M059J (cell line): ENCODE results near the gene ACOXL. TPM values are rescaled to one million over a fixed set of nuclear protein-coding genes. Genes with fewer than 3 reads are reported as not detected.
A peak's percentile ranks its signal among the peaks of the same experiment; 100 is the strongest.

Source experiments
- DNase-seq: peaks from one replicate; pipeline ENCODE4 v3.0.0-alpha.2; 2012; ENCODE audit warnings: low read depth
- total RNA-seq: library from RNA; depleted of rRNA; stranded (reverse); fragments of >200 nt; shearing (Covaris generic); gene quantifications from 2 replicates; pipeline ENCODE4 v1.2.3, GENCODE V29; 2014

The ACOXL gene
- total RNA-seq, 1 experiment from 2014 or later: not detected

DNA sequence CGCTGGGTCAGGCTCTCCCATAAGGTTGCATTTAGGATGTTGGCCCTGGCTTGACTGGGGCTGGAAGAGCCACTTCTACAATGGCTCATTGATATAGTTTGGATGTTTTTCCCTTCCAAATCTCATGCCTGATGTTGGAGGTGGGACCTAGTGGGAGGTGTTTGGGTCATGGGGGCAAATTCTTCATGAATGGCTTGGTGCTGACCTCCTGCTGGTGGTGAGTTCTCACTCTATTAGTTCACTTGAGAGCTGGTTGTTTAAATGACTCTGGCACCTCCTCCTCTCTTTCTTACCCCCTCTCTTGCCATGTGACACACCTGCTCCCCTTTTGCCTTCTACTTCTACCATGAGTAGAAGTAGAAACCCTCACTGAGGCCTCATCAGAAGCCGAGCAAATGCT lies 20.5 kb downstream of the ACOXL start:
- no peak for DNase-seq

- no peak for DNase-seq
Observed at GRCh38 chr2:110755491-110756078, 23.2 kb downstream of the ACOXL start.

- no peak for DNase-seq
Observed at GRCh38 chr2:110759411-110759810, 27.0 kb downstream of the ACOXL start.

DNA sequence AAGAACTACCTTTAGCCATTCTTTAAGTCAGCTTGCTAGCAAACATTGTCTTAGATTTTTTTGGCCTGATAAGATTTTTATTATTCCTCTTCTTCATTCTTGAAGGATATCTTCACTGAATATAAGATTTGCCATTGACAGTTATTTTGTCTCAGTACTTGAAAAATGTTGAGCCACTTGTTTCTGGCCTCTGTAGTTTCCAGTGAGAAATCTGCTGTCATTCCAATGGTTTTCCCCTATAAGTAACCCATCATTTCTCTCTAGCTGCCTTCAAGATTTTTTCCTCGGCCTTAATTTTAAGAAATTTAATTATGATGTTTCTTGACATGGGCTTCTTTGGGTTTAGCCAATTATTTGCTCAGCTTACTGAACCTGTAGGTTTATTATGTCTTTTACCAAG lies 32.6 kb downstream of the ACOXL start:
- no peak for DNase-seq

- no peak for DNase-seq
Observed at GRCh38 chr2:110766291-110766690, 33.9 kb downstream of the ACOXL start.

DNA sequence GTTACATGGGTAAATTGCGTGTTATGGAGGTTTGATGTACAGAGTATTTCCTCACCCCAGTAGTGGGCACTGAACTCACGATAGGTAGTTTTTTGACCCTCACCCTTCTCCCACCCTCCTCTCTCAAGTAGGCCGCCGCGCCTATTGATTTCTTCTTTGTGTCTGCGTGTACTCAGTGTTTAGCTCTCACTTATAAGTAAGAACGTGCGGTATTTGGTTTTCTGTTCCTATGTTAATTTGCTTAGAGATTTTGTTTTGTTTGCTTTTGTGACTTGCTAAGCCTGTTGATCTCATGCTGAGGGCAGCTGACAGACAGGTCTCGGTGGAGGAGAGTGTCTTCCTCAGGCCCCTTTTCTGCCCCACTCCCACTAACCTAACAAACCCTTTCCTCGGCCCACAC lies 36.2 kb downstream of the ACOXL start:
- DNase-seq: no peak

GRCh38 chr2:110770404-110770958 lies 38.1 kb downstream of the ACOXL start:
- no peak for DNase-seq

DNA sequence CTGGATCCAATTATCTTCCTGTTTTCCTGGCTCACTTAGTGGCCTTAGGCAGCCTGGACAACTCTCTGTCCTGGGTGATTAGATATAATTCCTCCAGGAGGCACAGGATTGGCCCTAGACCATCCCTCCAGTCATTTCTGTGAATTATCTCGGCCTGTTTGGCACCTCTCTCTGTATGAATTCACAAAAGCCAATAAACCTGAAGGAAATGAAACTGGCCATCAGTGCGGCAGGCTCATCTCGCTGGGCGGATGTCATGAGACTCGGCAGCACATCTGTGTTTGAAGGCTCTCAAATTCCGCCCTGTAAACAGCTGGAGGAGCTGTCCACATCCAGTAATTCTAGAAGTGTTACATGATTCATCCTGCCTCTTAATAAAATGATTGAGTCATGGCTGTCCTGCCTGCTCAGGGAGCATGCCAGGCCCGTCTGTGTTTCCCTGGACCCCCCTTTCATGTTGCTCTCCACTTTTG lies 38.6 kb downstream of the ACOXL start:
- peak; percentile 43 for DNase-seq

DNA sequence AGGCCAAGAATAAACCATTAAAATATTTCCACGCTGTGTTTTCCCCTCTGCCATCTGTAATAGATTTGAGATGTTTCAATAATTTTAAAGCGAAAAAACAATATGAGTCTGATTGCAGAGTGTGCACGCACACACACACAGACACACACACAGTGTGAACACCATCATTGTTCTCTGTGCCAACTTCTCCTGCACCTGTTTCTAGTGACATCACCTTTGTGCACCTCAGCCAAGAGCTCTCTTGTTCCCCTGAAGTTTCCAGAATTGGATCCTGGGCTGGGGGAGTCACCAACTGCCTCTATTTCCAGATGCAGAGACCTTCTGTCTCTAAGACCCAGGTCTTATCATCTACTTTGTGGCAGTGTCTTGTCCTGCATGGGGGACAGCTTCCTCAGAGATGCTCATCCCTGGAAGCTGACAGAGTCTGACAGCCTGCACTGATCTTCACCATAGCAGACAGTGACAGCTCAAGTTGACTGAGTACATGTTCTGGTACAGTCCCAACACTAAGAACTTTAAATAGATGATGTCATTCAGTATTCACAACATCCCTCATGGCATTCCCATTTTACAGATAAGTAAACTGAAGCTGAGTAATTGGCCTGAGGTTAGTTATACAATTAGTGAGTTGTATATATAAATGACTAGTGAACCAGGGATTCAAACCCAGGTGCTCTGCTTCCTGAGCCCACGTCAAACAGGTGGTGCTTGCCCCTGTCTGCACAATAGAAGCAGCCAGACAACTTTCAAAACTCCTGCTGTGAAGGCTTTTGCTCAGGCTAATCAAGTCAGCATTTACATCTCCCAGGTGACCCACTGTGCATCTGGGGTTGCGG lies 39.4 kb downstream of the ACOXL start:
- DNase-seq: no peak

DNA sequence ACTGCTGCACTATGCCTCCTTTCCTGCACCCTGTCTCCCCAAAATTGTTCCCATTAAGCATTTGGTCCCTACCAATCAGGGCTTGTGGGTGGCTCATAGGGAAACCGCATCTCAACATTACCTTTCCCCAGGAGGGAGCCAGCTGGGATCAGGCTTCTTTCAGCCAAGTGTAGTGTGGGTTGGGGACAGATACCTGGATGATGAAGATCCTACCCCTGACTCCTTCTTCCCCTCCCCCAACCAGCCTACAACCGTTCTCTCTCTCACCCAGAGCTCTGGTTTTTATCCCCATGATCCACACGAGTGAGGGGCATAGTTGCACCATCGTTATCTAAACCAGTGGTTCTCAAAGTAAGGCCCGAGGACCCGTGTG lies 40.0 kb downstream of the ACOXL start:
- no peak for DNase-seq

DNA sequence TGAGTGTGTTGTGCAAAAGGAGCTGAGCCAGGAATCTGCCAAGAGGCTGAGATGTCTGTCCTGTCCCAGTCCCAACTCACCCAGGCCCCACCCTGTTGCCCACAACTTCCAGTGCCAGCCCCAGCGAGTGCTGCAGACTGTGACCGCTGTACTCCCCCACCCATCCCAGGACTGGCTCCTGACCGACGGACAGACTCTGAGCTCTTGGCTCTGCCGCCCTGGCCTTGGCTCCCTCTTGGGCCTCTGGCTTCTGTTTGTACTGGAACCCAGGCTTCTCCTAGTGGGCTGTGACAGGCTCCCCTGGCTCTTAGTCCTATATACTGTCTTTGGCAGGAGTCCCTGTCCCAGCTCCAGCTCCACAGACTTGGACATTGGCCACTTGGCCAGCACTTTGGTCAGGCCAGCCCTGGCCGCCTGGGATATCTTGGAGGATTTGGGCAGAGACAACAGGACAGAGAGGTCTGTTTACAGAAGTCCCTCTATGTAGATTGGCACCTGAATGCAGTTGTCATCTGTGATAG lies 41.1 kb downstream of the ACOXL start:
- DNase-seq: no peak

DNA sequence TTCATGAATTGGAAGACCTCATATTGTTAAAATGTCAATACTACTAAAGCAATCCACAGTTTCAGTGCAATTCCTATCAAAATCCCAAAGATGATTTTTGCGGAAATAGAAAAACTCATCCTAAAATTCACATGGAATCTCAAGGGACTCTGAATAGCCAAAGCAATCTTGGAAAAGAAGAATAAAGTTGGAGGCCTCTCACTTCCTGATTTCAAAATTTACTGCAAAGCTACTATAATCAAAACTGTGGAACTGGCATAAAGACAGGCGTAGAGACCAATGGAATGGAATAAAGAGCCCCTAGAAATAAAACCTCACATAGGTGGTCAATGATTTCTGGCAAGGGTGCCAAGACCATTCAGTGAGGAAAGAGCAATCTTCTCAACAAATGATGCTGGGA lies 42.3 kb downstream of the ACOXL start:
- DNase-seq: no peak

GRCh38 chr2:110777531-110778311 lies 45.3 kb downstream of the ACOXL start:
- DNase-seq: no peak

GRCh38 chr2:110780461-110780860 lies 48.1 kb downstream of the ACOXL start:
- DNase-seq: no peak

GRCh38 chr2:110783196-110783873 lies 51.0 kb downstream of the ACOXL start:
- no peak for DNase-seq

DNA sequence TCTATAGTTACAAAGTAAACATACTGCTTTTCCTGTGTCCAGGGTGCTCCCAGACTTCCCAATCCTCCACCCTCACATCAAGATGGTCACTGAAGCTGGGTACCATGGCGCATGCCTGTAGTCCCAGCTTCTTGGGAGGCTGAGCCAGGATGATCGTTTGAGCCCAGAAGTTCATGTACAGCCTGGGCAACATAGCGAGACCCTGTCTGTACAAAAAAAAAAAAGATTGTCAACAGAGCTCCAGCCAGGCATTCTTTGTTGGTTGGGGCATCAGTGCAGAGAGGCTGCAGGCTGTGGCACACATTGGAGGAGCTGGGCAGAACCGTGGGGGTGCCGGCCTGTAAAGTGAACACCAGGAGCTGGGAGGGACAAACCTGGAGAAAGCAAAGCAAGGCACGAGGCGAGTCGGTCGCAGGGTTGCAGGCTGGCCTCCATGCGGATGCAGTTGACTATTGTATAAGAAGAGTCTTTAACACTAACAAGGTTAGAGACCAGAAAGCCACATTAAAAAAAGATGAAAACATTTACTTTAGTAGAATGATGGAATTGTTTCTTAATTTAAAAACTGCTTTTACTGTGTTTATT lies 51.8 kb downstream of the ACOXL start:
- DNase-seq: no peak

GRCh38 chr2:110785439-110785838 lies 53.1 kb downstream of the ACOXL start:
- no peak for DNase-seq

GRCh38 chr2:110788976-110789375 lies 56.6 kb downstream of the ACOXL start:
- no peak for DNase-seq

DNA sequence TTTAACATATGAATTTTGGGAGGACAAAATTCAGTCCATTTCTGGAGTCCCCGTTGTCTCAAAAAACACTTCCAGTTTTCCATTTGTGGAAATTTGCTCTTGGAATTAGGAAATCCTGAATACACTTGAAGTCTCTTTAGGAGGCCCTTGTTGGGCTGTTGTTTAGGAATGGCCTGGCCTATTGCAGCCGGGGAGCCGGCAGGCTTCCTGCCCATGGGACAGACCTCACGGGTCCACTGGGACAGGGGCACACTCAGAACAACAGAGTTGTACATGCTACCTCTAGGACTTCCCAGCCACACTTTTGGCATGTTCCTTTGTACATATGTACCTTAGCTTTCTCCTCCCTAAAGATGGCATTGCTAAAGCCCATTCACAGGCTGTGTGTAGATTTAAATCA lies 57.3 kb downstream of the ACOXL start:
- no peak for DNase-seq

DNA sequence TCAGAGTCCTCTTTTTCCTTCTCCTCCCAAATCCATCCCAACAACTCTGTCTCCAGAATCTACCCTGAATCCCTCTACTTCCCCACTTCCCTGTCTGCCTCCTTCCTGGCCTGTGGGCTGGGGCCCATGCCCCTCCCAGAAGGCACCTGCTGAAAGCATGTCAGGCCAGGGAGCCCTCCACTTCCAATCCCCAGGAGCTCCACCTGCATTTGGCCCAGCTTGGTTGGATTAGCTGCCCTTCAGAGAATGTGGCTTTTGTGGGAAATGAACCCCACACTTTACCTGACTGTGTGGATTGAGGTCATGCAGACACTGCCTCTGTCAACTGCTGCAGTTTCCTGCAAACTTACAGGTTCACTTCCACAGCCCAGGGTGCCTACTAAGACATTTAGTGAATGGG lies 58.5 kb downstream of the ACOXL start:
- no peak for DNase-seq

DNA sequence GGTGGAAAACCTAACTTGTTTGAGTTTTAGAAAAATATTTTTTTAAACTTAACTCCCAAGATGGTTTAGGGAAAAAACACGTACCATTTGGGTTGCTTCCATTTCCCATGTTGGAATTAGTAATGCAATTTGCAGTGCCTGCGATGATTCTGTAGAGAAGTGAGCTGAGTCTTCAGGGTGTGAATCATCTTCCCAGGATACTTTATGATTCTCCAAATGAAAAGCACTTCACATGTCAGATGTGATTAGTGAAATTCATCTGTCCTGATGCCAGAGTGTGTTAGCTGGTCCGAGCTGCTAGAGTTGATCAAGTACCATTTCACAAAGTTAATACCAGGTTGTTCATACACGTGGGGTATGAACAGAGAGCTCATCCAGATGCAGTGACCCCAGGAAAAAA lies 59.1 kb downstream of the ACOXL start:
- no peak for DNase-seq
